Measurements from ENCODE around the gene CCL20. TPM values are rescaled to one million over a fixed set of nuclear protein-coding genes. Genes with fewer than 3 reads are reported as not detected.

The CCL20 gene
- total RNA-seq, 1 donor from 2014 or later: 1.4 TPM

Other genes with a start within 250 kb of the CCL20 start
- not detected in 2 replicates for gene SCYGR2, start 214.9 kb upstream of the CCL20 start, total RNA-seq
- not detected in 2 replicates for gene SCYGR3, start 199.0 kb upstream of the CCL20 start, total RNA-seq
- not detected in 2 replicates for gene SCYGR4, start 196.3 kb upstream of the CCL20 start, total RNA-seq
- not detected in 2 replicates for gene SCYGR5, start 147.0 kb upstream of the CCL20 start, total RNA-seq
- gene SLC19A3, start 95.8 kb upstream of the CCL20 start, total RNA-seq: 0.35 and 4.0 TPM in 2 replicates
- gene SCYGR6, start 89.1 kb upstream of the CCL20 start, total RNA-seq: not detected in 2 replicates
- not detected in 2 replicates for gene SCYGR7, start 85.5 kb upstream of the CCL20 start, total RNA-seq
- not detected in 2 replicates for gene SCYGR8, start 67.9 kb upstream of the CCL20 start, total RNA-seq
- 1.5 and 14.1 TPM in 2 replicates for gene DAW1, start 57.8 kb downstream of the CCL20 start, total RNA-seq

All from renal cortical epithelial cell (primary cell).